Measurements from ENCODE around the gene TINCR. TPM values are rescaled to one million over a fixed set of nuclear protein-coding genes. Genes with fewer than 3 reads are reported as not detected.
A peak's percentile ranks its signal among the peaks of the same experiment; 100 is the strongest.

Gene TINCR
- total and polyA plus RNA-seq, 4 donors = 0.05 to 0.08 TPM; not detected in 2

DNA sequence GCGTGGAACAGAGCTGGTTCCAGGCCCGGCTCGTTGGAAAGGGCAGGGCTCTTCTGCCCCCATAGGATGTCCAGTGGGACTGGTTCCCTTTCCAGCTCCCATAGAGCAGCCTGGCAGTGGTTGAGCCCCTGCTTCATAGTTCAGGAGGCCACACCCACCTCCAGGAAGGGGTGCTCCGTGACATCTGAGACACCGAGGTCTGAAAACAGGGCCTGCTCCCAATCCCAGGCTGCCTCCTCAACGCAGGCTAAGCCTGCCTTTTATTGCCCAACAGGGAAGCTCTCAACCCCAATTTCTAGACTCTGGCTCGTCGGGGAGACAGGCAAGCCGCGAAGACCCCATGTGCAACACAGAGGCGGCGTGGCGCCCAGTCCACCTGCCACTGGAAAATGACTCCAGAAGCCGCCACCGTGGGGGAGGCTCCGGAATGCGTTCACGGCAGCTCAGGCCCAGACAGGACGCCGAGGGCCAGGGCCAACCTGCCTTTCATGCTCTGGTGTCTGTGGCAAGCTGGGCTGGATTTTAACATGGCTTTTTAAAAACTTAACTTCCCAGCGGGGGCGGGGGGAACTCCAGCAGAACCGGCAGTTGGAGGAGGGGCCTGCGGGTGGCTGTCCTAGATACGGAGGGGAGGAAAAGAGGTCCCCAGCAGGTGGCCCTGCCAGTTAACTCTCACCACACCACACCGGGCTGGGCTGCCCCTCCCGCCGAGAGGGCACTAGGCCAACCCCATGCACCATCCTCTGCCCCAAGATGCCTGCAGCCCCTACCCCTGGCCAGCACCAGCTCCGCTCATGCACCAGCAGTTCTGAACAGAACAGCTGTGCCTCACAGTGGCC is 17.9 kb upstream of the TINCR start:
- peak; percentile 70 for DNase-seq (ENCODE audit: low spot score)

DNA sequence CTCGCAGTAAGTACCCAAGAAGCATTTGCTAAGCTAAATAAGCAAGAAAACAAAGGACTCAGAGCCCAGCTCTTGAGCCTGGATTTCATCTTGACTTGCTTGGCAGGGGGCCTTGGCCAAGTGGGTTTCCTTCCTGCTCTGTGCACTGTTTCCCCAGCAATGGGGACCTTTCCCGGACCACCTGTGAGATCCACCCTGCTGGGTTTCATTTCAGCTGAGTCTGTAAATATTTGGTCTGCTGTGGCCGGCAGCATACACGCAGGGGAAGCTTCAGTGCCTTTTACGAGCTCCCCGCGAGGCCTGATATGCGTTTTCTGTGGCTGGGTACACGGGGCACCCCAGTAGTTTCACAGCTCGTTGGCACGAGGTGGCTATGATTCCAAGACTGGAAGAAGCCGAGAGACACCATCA is 12.4 kb upstream of the TINCR start:
- TF ChIP-seq GABPA (IDR thresholded peaks at IDR 0.05 in 1 of 2, conservative IDR thresholded peaks at IDR 0.05 in 1 of 2) = no peak
- TF ChIP-seq EGR1 (IDR thresholded peaks at IDR 0.05; ENCODE audit: low read depth in 2 of 2) = no peak
- no peak for TF ChIP-seq REST (IDR thresholded peaks at IDR 0.05)
- TF ChIP-seq NR2F2 (IDR thresholded peaks at IDR 0.05) = no peak
- TF ChIP-seq TAF1 (conservative IDR thresholded peaks at IDR 0.05) = no peak
- no peak for TF ChIP-seq ZBTB33 (IDR thresholded peaks at IDR 0.05)
- TF ChIP-seq, protein P1, sequence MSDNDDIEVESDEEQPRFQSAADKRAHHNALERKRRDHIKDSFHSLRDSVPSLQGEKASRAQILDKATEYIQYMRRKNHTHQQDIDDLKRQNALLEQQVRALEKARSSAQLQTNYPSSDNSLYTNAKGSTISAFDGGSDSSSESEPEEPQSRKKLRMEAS (IDR thresholded peaks at IDR 0.05) = no peak
- no peak for TF ChIP-seq CTCF (IDR thresholded peaks at IDR 0.05; ENCODE audit: low read depth, low read length, missing input control)
- no peak for TF ChIP-seq YY1 (IDR thresholded peaks at IDR 0.05)
- no peak for TF ChIP-seq FOXA1 (IDR thresholded peaks at IDR 0.05)
- no peak for TF ChIP-seq RXRA (IDR thresholded peaks at IDR 0.05)
- TF ChIP-seq RAD21 (IDR thresholded peaks at IDR 0.05) = no peak
- no peak for TF ChIP-seq JUND (IDR thresholded peaks at IDR 0.05)
- TF ChIP-seq HNF4G (IDR thresholded peaks at IDR 0.05) = no peak
- Histone ChIP-seq H3K27ac (ENCODE audit: low read depth in 1 of 2, low read length in 2 of 2) (no peak overlapping the region), H3K9me3 (ENCODE audit: control insufficient read depth in 4 of 4, low read length in 3 of 4) (no peaks in the 10 kb centered on the region), H3K9ac (ENCODE audit: low read depth in 1 of 2, low read length in 2 of 2) (no peak overlapping the region), H3K4me3 (ENCODE audit: low read depth in 1 of 3, low read length in 3 of 3) (no peak overlapping the region), H3K36me3 (ENCODE audit: control insufficient read depth in 4 of 4, insufficient read depth in 3 of 4, low read depth in 1 of 4, low read length in 3 of 4) (no peaks in the 10 kb centered on the region), H3K27me3 (ENCODE audit: control insufficient read depth in 4 of 4, insufficient read depth in 4 of 4, low read length in 3 of 4) (no peaks in the 10 kb centered on the region), H3K4me1 (ENCODE audit: control insufficient read depth in 4 of 4, insufficient read depth in 4 of 4, low read length in 3 of 4) (peaks cover 0 to 5% (median 2%) of the 10 kb centered on the region in 4 donors)
- WGBS = 78% methylated on average over 12 of the region's 12 CpGs
- no peak for DNase-seq (ENCODE audit: low spot score)

More for the DNA sequence above, 17.9 kb upstream of the TINCR start:
- Histone ChIP-seq H3K9ac (ENCODE audit: low read depth in 1 of 2, low read length in 2 of 2) (no peak overlapping the region), H3K27ac (ENCODE audit: low read depth in 1 of 2, low read length in 2 of 2) (no peak overlapping the region), H3K27me3 (ENCODE audit: control insufficient read depth in 4 of 4, insufficient read depth in 4 of 4, low read length in 3 of 4) (no peaks in the 10 kb centered on the region), H3K9me3 (ENCODE audit: control insufficient read depth in 4 of 4, low read length in 3 of 4) (no peaks in the 10 kb centered on the region), H3K4me3 (ENCODE audit: low read depth in 1 of 3, low read length in 3 of 3) (no peak overlapping the region), H3K36me3 (ENCODE audit: control insufficient read depth in 4 of 4, insufficient read depth in 3 of 4, low read depth in 1 of 4, low read length in 3 of 4) (peaks cover 10 to 47% (median 32%) of the 10 kb centered on the region in 4 donors), H3K4me1 (ENCODE audit: control insufficient read depth in 4 of 4, insufficient read depth in 4 of 4, low read length in 3 of 4) (peaks cover 0 to 2% (median 0%) of the 10 kb centered on the region in 4 donors)
- no peak for TF ChIP-seq SP1 (IDR thresholded peaks at IDR 0.05)
- TF ChIP-seq, protein P1 (IDR thresholded peaks at IDR 0.05) = no peak
- TF ChIP-seq GABPA (IDR thresholded peaks at IDR 0.05 in 1 of 2, conservative IDR thresholded peaks at IDR 0.05 in 1 of 2) = no peak
- no peak for TF ChIP-seq CTCF (IDR thresholded peaks at IDR 0.05; ENCODE audit: low read depth, low read length, missing input control)
- TF ChIP-seq JUND (IDR thresholded peaks at IDR 0.05) = no peak
- no peak for TF ChIP-seq NR2F2 (IDR thresholded peaks at IDR 0.05)
- TF ChIP-seq FOXA2 (IDR thresholded peaks at IDR 0.05) = no peak
- TF ChIP-seq TAF1 (conservative IDR thresholded peaks at IDR 0.05) = no peak
- no peak for TF ChIP-seq RXRA (IDR thresholded peaks at IDR 0.05)
- no peak for TF ChIP-seq RAD21 (IDR thresholded peaks at IDR 0.05)
- 74% methylated on average over 29 of the region's 29 CpGs for WGBS

Measured in liver (tissue), 9 donors.